Inflammatory macrophage (primary cell): ENCODE results near the gene FNDC5.

Experiments used
- DNase-seq, 2 donors: peaks; one replicate each; pipeline ENCODE4 v3.0.0-alpha.2; 2020 to 2022

Gene FNDC5

GRCh38 chr1:32813941-32814739, 56.6 kb downstream of the FNDC5 start:
- peak; percentile 12 to 19 for DNase-seq
